ENCODE data around the gene MECR. TPM values are rescaled to one million over a fixed set of nuclear protein-coding genes. Genes with fewer than 3 reads are reported as not detected.

Gene MECR
- total RNA-seq, 2 donors from 2014 or later: 21.0 to 38.3 TPM

DNA sequence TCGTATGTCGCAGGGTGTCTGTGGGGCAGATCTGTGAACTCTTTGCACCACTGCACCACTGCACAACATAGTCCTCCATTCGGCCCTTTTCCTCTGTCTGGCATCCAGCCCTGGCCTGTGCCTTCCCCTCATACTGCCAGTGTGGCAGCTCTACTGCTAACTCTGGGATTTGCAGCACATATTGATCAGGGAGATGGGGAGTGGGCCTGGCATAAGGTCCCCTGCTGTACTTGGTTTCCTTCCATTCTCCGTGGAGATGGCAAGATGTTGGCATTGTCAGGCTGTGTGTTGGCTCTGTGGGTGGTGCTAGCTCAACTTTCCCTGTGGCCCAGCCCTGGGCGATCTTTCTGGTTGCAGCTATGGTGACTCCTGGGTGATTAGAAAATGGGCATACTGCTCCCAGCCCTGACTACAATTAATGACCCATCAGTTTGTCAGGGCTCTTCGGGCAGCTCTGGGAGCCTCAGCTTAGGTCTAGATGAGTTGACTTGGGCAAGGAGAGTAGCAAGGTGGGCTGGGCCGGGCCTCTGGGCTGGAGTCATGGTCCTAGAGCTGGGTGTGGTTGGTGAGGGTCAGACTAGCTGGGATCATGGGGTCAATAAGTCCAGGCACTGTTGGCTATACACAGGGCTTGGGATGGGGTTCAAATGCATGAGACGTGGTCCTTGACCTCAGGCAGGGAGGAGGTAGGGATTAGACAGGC, 17.0 kb upstream of the MECR start:
- Mint-ChIP-seq H3K27ac (no peak overlapping the region), H3K9me3 (no peaks in the 10 kb centered on the region)
- no peak for ATAC-seq (replicated peaks)

DNA sequence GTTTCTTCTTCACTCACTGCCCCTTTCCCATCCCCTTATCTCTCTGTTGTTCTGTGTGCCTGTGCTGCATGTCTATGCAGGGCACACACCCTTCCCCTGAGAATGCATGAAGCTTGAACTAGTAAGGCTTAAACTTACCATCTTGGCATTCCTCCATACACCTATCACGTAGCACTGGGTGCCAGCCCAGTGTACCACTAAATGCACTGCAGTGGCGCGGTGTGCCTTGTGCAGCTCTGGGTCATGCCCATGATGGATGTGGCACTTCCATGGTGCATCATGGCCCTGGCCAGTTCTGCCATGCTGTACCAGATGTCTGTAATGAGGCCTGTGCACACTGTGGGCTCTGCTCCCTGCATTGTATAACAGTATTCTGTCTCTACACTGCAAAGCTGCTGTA, 16.3 kb upstream of the MECR start:
- Mint-ChIP-seq H3K27ac (no peak overlapping the region), H3K27me3 (peaks cover 13% of the 10 kb centered on the region), H3K9me3 (no peaks in the 10 kb centered on the region), H3K36me3 (ENCODE audit: low read depth) (no peaks in the 10 kb centered on the region), H3K4me3 (no peak overlapping the region), H3K4me1 (no peaks in the 10 kb centered on the region)
- no peak for ATAC-seq (replicated peaks)

More for the DNA sequence above, 17.0 kb upstream of the MECR start:
- H3K4me3 Mint-ChIP-seq: no peak overlapping the region
- H3K4me1 Mint-ChIP-seq: no peaks in the 10 kb centered on the region
- H3K36me3 Mint-ChIP-seq (ENCODE audit: low read depth): no peaks in the 10 kb centered on the region
- peaks cover 13% of the 10 kb centered on the region for H3K27me3 Mint-ChIP-seq

DNA sequence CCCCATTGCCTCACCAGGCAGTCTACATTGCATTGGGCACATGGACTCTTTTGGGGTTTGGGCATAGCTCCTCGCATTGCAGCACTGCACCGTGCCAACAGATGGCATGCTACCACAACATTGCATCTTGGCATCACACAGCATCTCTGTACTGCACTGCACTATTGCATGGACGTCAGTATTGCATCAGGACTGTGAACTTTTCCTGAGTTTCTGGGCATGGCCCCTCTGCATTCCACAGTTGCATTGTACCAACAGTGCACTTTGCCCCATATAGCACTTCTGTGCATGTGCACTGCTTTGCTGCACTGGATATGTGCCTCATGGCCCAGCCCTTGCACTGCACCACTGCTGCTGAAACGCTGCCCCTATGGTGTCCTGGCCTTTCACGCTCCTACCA, 15.1 kb upstream of the MECR start:
- no peak for ATAC-seq (replicated peaks)
- no peak overlapping the region for H3K4me3 Mint-ChIP-seq
- H3K9me3 Mint-ChIP-seq: no peaks in the 10 kb centered on the region
- H3K36me3 Mint-ChIP-seq (ENCODE audit: low read depth): no peaks in the 10 kb centered on the region
- H3K27ac Mint-ChIP-seq: no peak overlapping the region
- no peaks in the 10 kb centered on the region for H3K4me1 Mint-ChIP-seq
- H3K27me3 Mint-ChIP-seq: peaks cover 19% of the 10 kb centered on the region

GRCh38 chr1:29245261-29245660, 14.5 kb upstream of the MECR start:
- H3K27ac Mint-ChIP-seq: no peak overlapping the region
- no peaks in the 10 kb centered on the region for H3K9me3 Mint-ChIP-seq
- no peaks in the 10 kb centered on the region for H3K4me1 Mint-ChIP-seq
- H3K27me3 Mint-ChIP-seq: peaks cover 22% of the 10 kb centered on the region
- H3K36me3 Mint-ChIP-seq (ENCODE audit: low read depth): no peaks in the 10 kb centered on the region
- H3K4me3 Mint-ChIP-seq: no peak overlapping the region
- no peak for ATAC-seq (replicated peaks)

- Mint-ChIP-seq H3K27ac (no peak overlapping the region), H3K9me3 (no peaks in the 10 kb centered on the region), H3K4me3 (no peak overlapping the region), H3K27me3 (peaks cover 29% of the 10 kb centered on the region), H3K4me1 (no peaks in the 10 kb centered on the region), H3K36me3 (ENCODE audit: low read depth) (no peaks in the 10 kb centered on the region)
- no peak for ATAC-seq (replicated peaks)
Measured at GRCh38 chr1:29243871-29244200, 13.1 kb upstream of the MECR start.

DNA sequence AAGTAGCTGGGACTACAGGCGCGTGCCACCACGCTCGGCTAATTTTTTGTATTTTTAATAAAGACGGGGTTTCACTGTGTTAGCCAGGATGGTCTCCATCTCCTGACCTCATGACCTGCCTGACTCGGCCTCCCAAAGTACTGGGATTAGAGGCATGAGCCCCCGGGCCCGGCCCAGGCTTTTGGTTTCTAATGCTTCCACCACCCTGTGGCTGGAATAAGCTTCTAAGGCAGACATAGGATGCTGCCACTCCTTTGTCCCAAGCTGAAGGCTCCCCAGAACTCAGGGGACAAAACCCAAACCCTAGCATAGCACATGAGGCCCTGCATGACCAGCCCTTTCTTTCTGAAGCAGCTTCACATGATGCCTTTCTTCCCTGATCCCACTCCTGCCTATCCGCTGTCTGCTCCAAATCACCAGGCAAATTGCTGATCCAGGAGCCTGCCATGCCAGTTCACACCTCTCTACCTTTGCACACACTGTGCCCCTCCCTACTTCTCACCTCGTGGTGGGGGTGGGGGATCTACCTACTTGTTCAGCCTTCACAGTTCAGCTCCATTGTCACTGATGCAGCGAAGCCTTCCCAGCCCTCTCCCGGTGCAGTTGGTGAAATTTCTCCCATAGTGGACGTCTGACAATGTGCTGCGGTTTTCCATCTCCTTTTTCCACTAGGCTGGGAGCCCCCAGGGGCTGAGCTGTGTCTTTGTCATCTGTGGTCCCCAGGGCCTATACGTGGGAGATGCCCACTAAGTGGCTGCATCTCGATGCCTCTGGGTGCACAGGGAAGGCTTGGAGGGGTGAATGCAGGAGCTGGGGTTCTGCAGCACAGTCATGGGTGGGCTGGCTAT, 12.5 kb upstream of the MECR start:
- H3K27ac Mint-ChIP-seq: no peak overlapping the region
- peaks cover 31% of the 10 kb centered on the region for H3K27me3 Mint-ChIP-seq
- no peaks in the 10 kb centered on the region for H3K4me1 Mint-ChIP-seq
- no peak overlapping the region for H3K4me3 Mint-ChIP-seq
- ATAC-seq (replicated peaks): no peak
- H3K36me3 Mint-ChIP-seq (ENCODE audit: low read depth): no peaks in the 10 kb centered on the region
- no peaks in the 10 kb centered on the region for H3K9me3 Mint-ChIP-seq

DNA sequence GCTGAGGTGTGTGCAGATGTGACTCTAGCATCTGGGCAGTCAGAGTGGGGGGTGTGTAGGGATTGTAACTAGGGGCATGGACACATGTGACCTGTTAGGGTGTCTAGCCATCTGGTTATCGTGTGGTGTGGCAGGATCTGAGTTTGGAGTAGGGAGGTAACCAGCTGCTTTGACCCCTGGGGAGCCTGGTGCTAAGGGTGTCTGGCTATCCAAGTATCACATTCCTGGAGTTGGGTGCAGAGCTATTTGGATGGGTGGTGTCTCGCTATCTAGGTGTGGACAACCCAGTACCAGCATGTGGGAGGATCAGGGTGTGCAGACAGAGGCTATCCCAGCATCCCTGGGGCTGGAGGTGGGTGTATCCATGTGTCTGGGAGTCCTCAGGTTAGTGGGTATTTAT, 10.3 kb upstream of the MECR start:
- H3K27ac Mint-ChIP-seq: no peak overlapping the region
- no peaks in the 10 kb centered on the region for H3K9me3 Mint-ChIP-seq
- no peak for ATAC-seq (replicated peaks)
- H3K4me3 Mint-ChIP-seq: no peak overlapping the region
- H3K27me3 Mint-ChIP-seq: peaks cover 39% of the 10 kb centered on the region
- H3K4me1 Mint-ChIP-seq: peaks cover 9% of the 10 kb centered on the region
- H3K36me3 Mint-ChIP-seq (ENCODE audit: low read depth): peaks cover 7% of the 10 kb centered on the region

DNA sequence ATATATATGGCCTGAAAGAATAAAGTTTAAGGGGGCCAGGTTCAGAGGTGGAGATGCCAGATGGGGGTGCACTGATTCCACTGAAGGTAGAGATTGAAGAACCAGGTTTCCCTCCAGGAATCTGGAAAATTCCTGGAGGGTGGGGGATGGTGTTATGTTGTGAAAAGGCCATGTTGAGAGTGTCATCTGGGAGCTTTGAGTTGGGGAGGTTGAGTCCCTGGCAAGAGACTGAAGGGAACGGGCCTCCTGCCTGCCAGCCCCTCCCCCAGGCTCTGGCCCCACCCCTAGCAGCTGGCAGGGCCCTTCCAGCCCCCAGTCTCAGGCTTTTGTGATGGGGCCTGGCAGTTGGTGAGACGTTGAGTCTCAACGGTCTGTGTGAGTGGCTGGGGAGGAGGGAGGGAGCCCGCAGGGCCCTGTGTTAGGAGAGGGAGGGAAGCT, 9.7 kb upstream of the MECR start:
- Mint-ChIP-seq H3K4me3 (no peak overlapping the region), H3K27ac (no peak overlapping the region), H3K4me1 (peaks cover 9% of the 10 kb centered on the region), H3K36me3 (ENCODE audit: low read depth) (peaks cover 7% of the 10 kb centered on the region), H3K9me3 (no peaks in the 10 kb centered on the region), H3K27me3 (peaks cover 43% of the 10 kb centered on the region)
- no peak for ATAC-seq (replicated peaks)

DNA sequence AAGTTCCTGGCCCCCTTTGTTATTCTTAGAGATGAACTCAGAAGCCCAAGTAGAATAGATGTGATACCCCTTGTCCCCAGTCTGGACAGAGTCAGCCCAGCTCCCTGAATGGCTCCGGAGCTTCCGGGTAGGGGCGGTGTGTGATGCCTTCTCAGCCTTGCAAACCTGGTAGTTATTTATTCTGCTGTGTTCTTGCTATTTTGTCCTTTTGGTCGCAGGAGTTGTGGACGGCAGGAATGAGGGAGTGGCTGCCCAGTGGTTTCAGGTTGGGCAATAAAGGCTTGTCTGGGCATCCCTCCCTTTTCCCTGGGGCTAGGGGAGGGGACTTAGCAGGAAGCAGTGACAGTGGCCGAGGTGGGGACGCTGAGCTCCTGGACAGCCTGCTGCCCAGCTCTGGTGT, 8.4 kb upstream of the MECR start:
- Mint-ChIP-seq H3K27me3 (peaks cover 48% of the 10 kb centered on the region), H3K4me1 (peaks cover 9% of the 10 kb centered on the region), H3K4me3 (peak overlapping the region; percentile 58), H3K9me3 (no peaks in the 10 kb centered on the region), H3K27ac (no peak overlapping the region), H3K36me3 (ENCODE audit: low read depth) (peaks cover 7% of the 10 kb centered on the region)
- ATAC-seq (replicated peaks): no peak

GRCh38 chr1:29238620-29239002, 7.9 kb upstream of the MECR start:
- Mint-ChIP-seq H3K4me1 (peaks cover 9% of the 10 kb centered on the region), H3K27me3 (peaks cover 48% of the 10 kb centered on the region), H3K9me3 (no peaks in the 10 kb centered on the region), H3K4me3 (peak overlapping the region; percentile 58), H3K36me3 (ENCODE audit: low read depth) (peaks cover 7% of the 10 kb centered on the region), H3K27ac (no peak overlapping the region)
- no peak for ATAC-seq (replicated peaks)

DNA sequence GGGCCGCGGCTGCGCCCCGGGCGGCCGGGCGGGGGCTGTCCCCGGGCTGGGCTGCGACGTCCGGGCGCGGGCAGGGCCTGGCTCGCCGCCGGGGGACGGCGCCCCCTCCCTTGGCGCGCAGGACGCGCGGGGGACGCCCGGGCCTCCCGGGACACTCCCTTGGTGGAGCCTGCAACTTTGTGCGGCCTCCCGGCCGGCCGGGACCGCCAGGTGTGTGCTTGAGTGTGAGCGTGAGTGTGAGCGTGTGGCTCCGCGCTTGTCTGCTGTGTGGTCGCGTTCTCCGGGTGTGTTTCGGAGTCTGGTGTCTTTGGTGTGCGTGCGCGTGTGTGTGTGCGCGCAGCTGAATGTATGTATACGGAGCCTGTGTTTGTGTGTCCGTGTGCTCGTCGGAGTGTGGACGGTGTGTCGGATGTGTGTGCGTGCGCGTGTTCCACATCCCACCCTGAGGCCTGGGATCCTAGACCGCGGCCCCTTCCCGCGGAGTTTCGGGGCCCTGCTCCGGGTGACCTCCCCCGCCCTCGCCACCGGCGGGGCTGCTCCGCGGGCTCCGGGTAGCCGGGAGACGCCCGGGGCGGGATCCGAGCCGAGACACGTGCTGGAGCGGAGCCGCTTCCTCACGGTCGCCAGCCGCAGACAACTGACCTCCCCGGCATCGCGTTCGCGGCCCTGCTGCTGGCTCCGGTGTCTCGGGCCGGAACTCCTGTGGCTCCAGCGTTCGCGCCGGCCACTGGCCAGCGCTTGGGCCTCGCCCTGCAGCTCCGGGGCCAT, 7.3 kb upstream of the MECR start:
- no peak for ATAC-seq (replicated peaks)
- H3K4me3 Mint-ChIP-seq: peak overlapping the region; percentile 58
- H3K27me3 Mint-ChIP-seq: peaks cover 48% of the 10 kb centered on the region
- H3K9me3 Mint-ChIP-seq: no peaks in the 10 kb centered on the region
- H3K27ac Mint-ChIP-seq: no peak overlapping the region
- H3K4me1 Mint-ChIP-seq: peaks cover 9% of the 10 kb centered on the region
- peaks cover 7% of the 10 kb centered on the region for H3K36me3 Mint-ChIP-seq (ENCODE audit: low read depth)

- H3K4me3 Mint-ChIP-seq: peak overlapping the region; percentile 82
- H3K4me1 Mint-ChIP-seq: peaks cover 9% of the 10 kb centered on the region
- no peaks in the 10 kb centered on the region for H3K9me3 Mint-ChIP-seq
- ATAC-seq (replicated peaks): no peak
- H3K27me3 Mint-ChIP-seq: peaks cover 48% of the 10 kb centered on the region
- peaks cover 7% of the 10 kb centered on the region for H3K36me3 Mint-ChIP-seq (ENCODE audit: low read depth)
- H3K27ac Mint-ChIP-seq: peak overlapping the region; percentile 8
Measured at GRCh38 chr1:29237129-29237821, 6.5 kb upstream of the MECR start.

DNA sequence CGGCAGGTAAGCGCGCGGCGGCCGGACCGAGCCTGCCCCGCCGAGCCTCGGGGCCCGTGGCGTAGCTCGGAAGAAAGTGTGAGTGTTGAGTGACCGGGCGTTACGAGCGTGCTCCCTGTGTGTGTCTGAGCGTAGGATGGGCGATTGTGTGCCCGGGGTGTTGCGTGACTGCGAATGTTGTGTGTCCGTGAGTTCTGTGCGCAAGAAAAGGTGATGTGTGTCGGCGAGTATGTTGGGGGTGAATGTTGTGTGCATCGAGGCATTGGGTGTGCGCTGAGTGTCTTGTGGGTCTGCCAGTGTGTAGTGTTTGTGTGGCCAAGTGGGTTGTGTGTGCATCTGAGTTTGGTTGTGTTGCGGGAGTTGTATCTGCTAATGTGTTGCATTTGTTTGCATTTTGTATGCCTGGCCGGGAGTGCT, 6.0 kb upstream of the MECR start:
- peaks cover 7% of the 10 kb centered on the region for H3K36me3 Mint-ChIP-seq (ENCODE audit: low read depth)
- H3K4me3 Mint-ChIP-seq: peak overlapping the region; percentile 82
- ATAC-seq (replicated peaks): no peak
- peaks cover 9% of the 10 kb centered on the region for H3K4me1 Mint-ChIP-seq
- peak overlapping the region; percentile 8 for H3K27ac Mint-ChIP-seq
- H3K27me3 Mint-ChIP-seq: peaks cover 48% of the 10 kb centered on the region
- H3K9me3 Mint-ChIP-seq: no peaks in the 10 kb centered on the region
